Stomach (tissue), 4 donors: Measurements from ENCODE around the gene BAZ1A.

ENCODE experiments used
- EP300 ChIP-seq: sonication (generic); formaldehyde crosslinking; IDR thresholded peaks from one replicate; pipeline ENCODE4 v1.6.1; 2017; ENCODE audit warnings: antibody characterized with exemption
- POLR2A ChIP-seq, 4 donors: fragments of 450-650 bp; IDR thresholded peaks; one replicate each; pipeline ENCODE4 v1.6.1; 2016; ENCODE audit warnings: antibody characterized with exemption in 4 of 4, control low read depth in 2 of 4, mild to moderate bottlenecking in 1 of 4, moderate library complexity in 1 of 4
- POLR2AphosphoS5 ChIP-seq, 3 donors: sonication (generic); formaldehyde crosslinking; IDR thresholded peaks; one replicate each; pipeline ENCODE4 v1.6.1; 2016; ENCODE audit warnings: antibody characterized with exemption in 3 of 3
- TF ChIP-seq, protein P1 (sequence below), 7 experiments: fragments of 450-650 bp in 4 of 7; fragments of 200-600 bp in 3 of 7; sonication (generic) in 3 of 7; IDR thresholded peaks; one replicate each; pipeline ENCODE4 v1.5.1; 2016 to 2019; ENCODE audit warnings: antibody characterized with exemption in 7 of 7, control low read depth in 2 of 7, mild to moderate bottlenecking in 1 of 7

GRCh38 chr14:34824826-34825225 is 50.3 kb downstream of the BAZ1A start:
- TF ChIP-seq, protein P1, sequence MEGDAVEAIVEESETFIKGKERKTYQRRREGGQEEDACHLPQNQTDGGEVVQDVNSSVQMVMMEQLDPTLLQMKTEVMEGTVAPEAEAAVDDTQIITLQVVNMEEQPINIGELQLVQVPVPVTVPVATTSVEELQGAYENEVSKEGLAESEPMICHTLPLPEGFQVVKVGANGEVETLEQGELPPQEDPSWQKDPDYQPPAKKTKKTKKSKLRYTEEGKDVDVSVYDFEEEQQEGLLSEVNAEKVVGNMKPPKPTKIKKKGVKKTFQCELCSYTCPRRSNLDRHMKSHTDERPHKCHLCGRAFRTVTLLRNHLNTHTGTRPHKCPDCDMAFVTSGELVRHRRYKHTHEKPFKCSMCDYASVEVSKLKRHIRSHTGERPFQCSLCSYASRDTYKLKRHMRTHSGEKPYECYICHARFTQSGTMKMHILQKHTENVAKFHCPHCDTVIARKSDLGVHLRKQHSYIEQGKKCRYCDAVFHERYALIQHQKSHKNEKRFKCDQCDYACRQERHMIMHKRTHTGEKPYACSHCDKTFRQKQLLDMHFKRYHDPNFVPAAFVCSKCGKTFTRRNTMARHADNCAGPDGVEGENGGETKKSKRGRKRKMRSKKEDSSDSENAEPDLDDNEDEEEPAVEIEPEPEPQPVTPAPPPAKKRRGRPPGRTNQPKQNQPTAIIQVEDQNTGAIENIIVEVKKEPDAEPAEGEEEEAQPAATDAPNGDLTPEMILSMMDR (IDR thresholded peaks at IDR 0.05) = no peak
- TF ChIP-seq POLR2A (IDR thresholded peaks at IDR 0.05) (no peak), POLR2AphosphoS5 (IDR thresholded peaks at IDR 0.05) (no peak), EP300 (no peak)
